Neural cell (in vitro differentiated cells): Measurements from ENCODE around the gene NRCAM. TPM values are rescaled to one million over a fixed set of nuclear protein-coding genes. Genes with fewer than 3 reads are reported as not detected.

Source experiments
- H2AFZ ChIP-seq: fragments of 200-600, 300-800 bp; sonication (generic), shearing (Covaris generic); 2 replicates; pipeline ENCODE4 v1.6.0; 2014; ENCODE audit warnings: low read depth, mild to moderate bottlenecking, antibody characterized with exemption, low read length, moderate library complexity
- H3F3A ChIP-seq: fragments of 200-600 bp; shearing (Covaris generic); 2 replicates; pipeline ENCODE4 v1.6.1; 2016; ENCODE audit warnings: mild to moderate bottlenecking, moderate library complexity, mixed read lengths, antibody characterized with exemption, low read length; ENCODE audit not compliant: insufficient read depth, poor library complexity, severe bottlenecking
- H3K27ac ChIP-seq: fragments of 200-600, 300-800 bp; sonication (generic), shearing (Covaris generic); 2 replicates; pipeline ENCODE4 v1.5.1; 2014; ENCODE audit warnings: mild to moderate bottlenecking, low read length, moderate library complexity
- H3K27me3 ChIP-seq: fragments of 300-800, 200-600 bp; sonication (generic), shearing (Covaris generic); 2 replicates; pipeline ENCODE4 v1.6.0; 2014; ENCODE audit warnings: mild to moderate bottlenecking, low read depth, low read length, moderate library complexity; ENCODE audit not compliant: insufficient read depth
- H3K36me3 ChIP-seq: fragments of 300-800, 200-600 bp; sonication (generic), shearing (Covaris generic); 2 replicates; pipeline ENCODE4 v1.5.1; 2014; ENCODE audit warnings: mild to moderate bottlenecking, antibody characterized with exemption, low read length, moderate library complexity; ENCODE audit not compliant: insufficient read depth
- H3K4me2 ChIP-seq: fragments of 300-800, 200-600 bp; sonication (generic), shearing (Covaris generic); 2 replicates; pipeline ENCODE4 v1.6.0; 2014; ENCODE audit warnings: mild to moderate bottlenecking, low read length
- H3K4me3 ChIP-seq: fragments of 300-800, 200-600 bp; sonication (generic), shearing (Covaris generic); 2 replicates; pipeline ENCODE4 v1.5.1; 2014; ENCODE audit warnings: mild to moderate bottlenecking, low read length, moderate library complexity
- H3K79me2 ChIP-seq: fragments of 200-600 bp; shearing (Covaris generic); replicated peaks from 2 replicates; pipeline ENCODE4 v1.6.0; 2014; ENCODE audit warnings: mild to moderate bottlenecking, low read length, moderate library complexity; ENCODE audit not compliant: insufficient read depth
- H3K9ac ChIP-seq: fragments of 300-800, 200-600 bp; sonication (generic), shearing (Covaris generic); 2 replicates; pipeline ENCODE4 v1.6.1; 2016; ENCODE audit warnings: mild to moderate bottlenecking, low read length, mixed read lengths
- H3K9me2 ChIP-seq: fragments of 200-600 bp; shearing (Covaris generic); 2 replicates; pipeline ENCODE4 v1.6.1; 2016; ENCODE audit warnings: mild to moderate bottlenecking, low read length, mixed read lengths; ENCODE audit not compliant: insufficient read depth
- H3K9me3 ChIP-seq: fragments of 200-600, 300-800 bp; sonication (generic), shearing (Covaris generic); 2 replicates; pipeline ENCODE4 v1.6.1; 2016; ENCODE audit warnings: mild to moderate bottlenecking, mixed run types, low read length, moderate library complexity, mixed read lengths
- H4K20me1 ChIP-seq: fragments of 200-600 bp; shearing (Covaris generic); 2 replicates; pipeline ENCODE4 v1.6.1; 2016; ENCODE audit warnings: mild to moderate bottlenecking, mixed run types; ENCODE audit not compliant: insufficient read depth
- CTCF ChIP-seq: fragments of 450-650 bp; IDR thresholded peaks from 2 replicates; pipeline ENCODE4 v1.5.1; 2014; ENCODE audit warnings: antibody characterized with exemption, mild to moderate bottlenecking, moderate library complexity; ENCODE audit not compliant: poor library complexity, severe bottlenecking
- EZH2 ChIP-seq: fragments of 200-600, 300-800 bp; shearing (Covaris generic), sonication (generic); IDR thresholded peaks from 2 replicates; pipeline ENCODE4 v1.6.1; 2014; ENCODE audit warnings: antibody characterized with exemption, low read length, borderline replicate concordance, mild to moderate bottlenecking; ENCODE audit not compliant: insufficient read depth, poor library complexity, severe bottlenecking
- MXI1 ChIP-seq: fragments of 450-650 bp; conservative IDR thresholded peaks from 2 replicates; pipeline ENCODE4 v1.6.1; 2014; ENCODE audit warnings: antibody characterized with exemption, mild to moderate bottlenecking; ENCODE audit not compliant: poor library complexity, severe bottlenecking
- POLR2AphosphoS5 ChIP-seq: IDR thresholded peaks from 2 replicates; pipeline ENCODE4 v1.6.1; 2012
- REST ChIP-seq: IDR thresholded peaks from 2 replicates; pipeline ENCODE4 v1.6.1; 2012; ENCODE audit warnings: borderline replicate concordance
- TAF1 ChIP-seq: IDR thresholded peaks from 2 replicates; pipeline ENCODE4 v1.6.1; 2012; ENCODE audit warnings: low read depth
- polyA plus RNA-seq: library from polyadenylated mRNA; depleted of rRNA; stranded (reverse); fragments of >200 nt; gene quantifications from 2 replicates; pipeline ENCODE4 v1.2.3, GENCODE V29; 2014

Gene NRCAM
- polyA plus RNA-seq, 1 donor from 2014 or later: 90.9 TPM

GRCh38 chr7:108152198-108152597 is 304.0 kb downstream of the NRCAM start:
- no peak overlapping the region for H2AFZ ChIP-seq
- TF ChIP-seq REST (no peak), MXI1 (no peak)
- H3K27ac ChIP-seq: no peak overlapping the region
- H3K9me2 ChIP-seq: no peaks in the 10 kb centered on the region
- H3K4me3 ChIP-seq: no peak overlapping the region
- no peaks in the 10 kb centered on the region for H3F3A ChIP-seq
- H3K79me2 ChIP-seq: no peaks in the 10 kb centered on the region
- H4K20me1 ChIP-seq: no peaks in the 10 kb centered on the region
- peaks cover 3% of the 10 kb centered on the region for H3K36me3 ChIP-seq
- no peaks in the 10 kb centered on the region for H3K9me3 ChIP-seq
- H3K9ac ChIP-seq: no peak overlapping the region
- H3K4me2 ChIP-seq: no peak overlapping the region
- H3K27me3 ChIP-seq: no peaks in the 10 kb centered on the region

- Histone ChIP-seq H3K79me2 (no peaks in the 10 kb centered on the region), H4K20me1 (no peaks in the 10 kb centered on the region), H3F3A (no peaks in the 10 kb centered on the region), H2AFZ (no peak overlapping the region), H3K4me3 (no peak overlapping the region), H3K9ac (no peak overlapping the region), H3K27me3 (no peaks in the 10 kb centered on the region), H3K4me2 (no peak overlapping the region), H3K9me3 (no peaks in the 10 kb centered on the region), H3K9me2 (no peaks in the 10 kb centered on the region), H3K36me3 (peaks cover 3% of the 10 kb centered on the region), H3K27ac (no peak overlapping the region)
- no peak for TF ChIP-seq TAF1
- TF ChIP-seq REST: no peak
- no peak for TF ChIP-seq CTCF
- TF ChIP-seq MXI1: no peak
These were observed 306.3 kb downstream of the NRCAM start for GRCh38 chr7:108149908-108150307.

- Histone ChIP-seq H3F3A (no peaks in the 10 kb centered on the region), H3K4me3 (no peak overlapping the region)
These were observed 307.1 kb downstream of the NRCAM start for GRCh38 chr7:108149119-108149518.

More at GRCh38 chr7:108149119-108149518, 307.1 kb downstream of the NRCAM start:
- Histone ChIP-seq H3K9ac (no peak overlapping the region), H3K9me2 (no peaks in the 10 kb centered on the region), H2AFZ (no peak overlapping the region), H3K79me2 (no peaks in the 10 kb centered on the region), H3K27ac (no peak overlapping the region), H3K4me2 (no peak overlapping the region), H4K20me1 (no peaks in the 10 kb centered on the region), H3K9me3 (no peaks in the 10 kb centered on the region), H3K27me3 (no peaks in the 10 kb centered on the region), H3K36me3 (peaks cover 3% of the 10 kb centered on the region)
- no peak for TF ChIP-seq POLR2AphosphoS5
- no peak for TF ChIP-seq EZH2
- no peak for TF ChIP-seq TAF1
